GM21423 (cell line): ENCODE measurements around the gene PKDCC.

Experiments
- ATAC-seq: cut with Tn5 transposase; IDR thresholded peaks from one replicate; pipeline ENCODE4 v1.9.1; 2021; ENCODE audit warnings: mild to moderate bottlenecking, moderate library complexity; ENCODE audit not compliant: unreplicated experiment

The PKDCC gene

GRCh38 chr2:42102591-42103450 lies 55.0 kb downstream of the PKDCC start:
- peak; percentile 10 for ATAC-seq

GRCh38 chr2:42103829-42104228 lies 56.0 kb downstream of the PKDCC start:
- no peak for ATAC-seq

- ATAC-seq = no peak
Measured at GRCh38 chr2:42104621-42105020, 56.8 kb downstream of the PKDCC start.

GRCh38 chr2:42105330-42106256 lies 57.8 kb downstream of the PKDCC start:
- ATAC-seq = peak; percentile 44

GRCh38 chr2:42106257-42106816 lies 58.5 kb downstream of the PKDCC start:
- no peak for ATAC-seq

GRCh38 chr2:42107249-42108042 lies 59.6 kb downstream of the PKDCC start:
- ATAC-seq = no peak
